Measurements from ENCODE around the gene CAGE1.
A peak's percentile ranks its signal among the peaks of the same experiment; 100 is the strongest.

Gene CAGE1

GRCh38 chr6:7282097-7282906, 107.2 kb downstream of the CAGE1 start:
- H3K27ac ChIP-seq (ENCODE audit: low read length): peak overlapping the region; percentile 75
- H4K20me1 ChIP-seq (ENCODE audit: insufficient read depth, low read length): no peaks in the 10 kb centered on the region
- H3K27me3 ChIP-seq (ENCODE audit: low read depth, low read length): no peaks in the 10 kb centered on the region
- H3K4me1 ChIP-seq (ENCODE audit: low read length): peaks cover 57% of the 10 kb centered on the region
- H3K4me2 ChIP-seq (ENCODE audit: low read length): peak overlapping the region; percentile 73
- TF ChIP-seq EZH2phosphoT487 (IDR thresholded peaks at IDR 0.05; ENCODE audit: low read depth) (no peak), CTCF (IDR thresholded peaks at IDR 0.05; ENCODE audit: low read depth, low read length) (no peak)
- no peaks in the 10 kb centered on the region for H3K79me2 ChIP-seq (ENCODE audit: low read length)
- H2AFZ ChIP-seq (ENCODE audit: low read depth, low read length): no peak overlapping the region
- peak overlapping the region; percentile 26; the same call in 1 of the 2 replicates for H3K9ac ChIP-seq (ENCODE audit: low read length)
- H3K4me3 ChIP-seq (ENCODE audit: low read length): peak overlapping the region; percentile 52
- peaks cover 11% of the 10 kb centered on the region for H3K36me3 ChIP-seq (replicated peaks; ENCODE audit: low read depth, low read length)
- H3K9me3 ChIP-seq (ENCODE audit: insufficient read depth, low read length): no peaks in the 10 kb centered on the region
